ENCODE results near the gene TMSB4X.

GRCh38 chrX:13023567-13023966 lies 48.7 kb downstream of the TMSB4X start:
- TF ChIP-seq, protein P1, sequence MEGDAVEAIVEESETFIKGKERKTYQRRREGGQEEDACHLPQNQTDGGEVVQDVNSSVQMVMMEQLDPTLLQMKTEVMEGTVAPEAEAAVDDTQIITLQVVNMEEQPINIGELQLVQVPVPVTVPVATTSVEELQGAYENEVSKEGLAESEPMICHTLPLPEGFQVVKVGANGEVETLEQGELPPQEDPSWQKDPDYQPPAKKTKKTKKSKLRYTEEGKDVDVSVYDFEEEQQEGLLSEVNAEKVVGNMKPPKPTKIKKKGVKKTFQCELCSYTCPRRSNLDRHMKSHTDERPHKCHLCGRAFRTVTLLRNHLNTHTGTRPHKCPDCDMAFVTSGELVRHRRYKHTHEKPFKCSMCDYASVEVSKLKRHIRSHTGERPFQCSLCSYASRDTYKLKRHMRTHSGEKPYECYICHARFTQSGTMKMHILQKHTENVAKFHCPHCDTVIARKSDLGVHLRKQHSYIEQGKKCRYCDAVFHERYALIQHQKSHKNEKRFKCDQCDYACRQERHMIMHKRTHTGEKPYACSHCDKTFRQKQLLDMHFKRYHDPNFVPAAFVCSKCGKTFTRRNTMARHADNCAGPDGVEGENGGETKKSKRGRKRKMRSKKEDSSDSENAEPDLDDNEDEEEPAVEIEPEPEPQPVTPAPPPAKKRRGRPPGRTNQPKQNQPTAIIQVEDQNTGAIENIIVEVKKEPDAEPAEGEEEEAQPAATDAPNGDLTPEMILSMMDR (IDR thresholded peaks at IDR 0.05): no peak
- no peak for TF ChIP-seq POLR2A (IDR thresholded peaks at IDR 0.05)
- no peak for TF ChIP-seq EP300 (IDR thresholded peaks at IDR 0.05)

All from ovary (tissue), 3 donors.